NB4 (cell line): ENCODE measurements around the gene FOXJ1.

Source experiments
- MYC ChIP-seq: IDR thresholded peaks from 2 replicates; pipeline ENCODE4 v1.6.1; 2011; ENCODE audit warnings: low read depth, low read length
- POLR2A ChIP-seq: IDR thresholded peaks from 2 replicates; pipeline ENCODE4 v1.6.1; 2011; ENCODE audit warnings: mild to moderate bottlenecking; ENCODE audit not compliant: insufficient read length; ENCODE audit errors: extremely low read depth
- TF ChIP-seq, protein P1 (sequence below): IDR thresholded peaks from one replicate; pipeline ENCODE4 v1.5.1; 2012; ENCODE audit warnings: low read depth, low read length
- TF ChIP-seq, protein P2 (sequence below): IDR thresholded peaks from 2 replicates; pipeline ENCODE4 v1.6.1; 2011; ENCODE audit warnings: low read depth, low read length

DNA sequence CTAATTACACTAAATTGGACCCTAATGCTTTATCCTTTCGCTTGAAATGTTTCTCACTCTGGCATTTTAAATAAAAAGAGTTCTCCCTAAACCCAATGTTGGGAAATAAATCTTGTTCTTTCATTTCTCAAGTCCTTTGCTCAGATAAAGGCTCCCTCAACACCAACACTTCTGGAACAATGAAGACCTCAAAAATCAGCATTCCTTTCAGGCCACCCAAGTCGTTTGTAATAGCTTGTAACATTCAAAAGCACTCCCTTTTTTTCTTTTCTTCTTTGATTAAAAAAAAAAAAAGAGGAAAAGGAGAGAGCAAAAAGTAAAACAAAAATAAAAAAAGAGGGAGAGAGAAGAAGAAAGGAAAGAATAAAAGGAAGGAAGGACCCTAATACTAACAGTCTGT lies 23.3 kb upstream of the FOXJ1 start:
- TF ChIP-seq, protein P1, sequence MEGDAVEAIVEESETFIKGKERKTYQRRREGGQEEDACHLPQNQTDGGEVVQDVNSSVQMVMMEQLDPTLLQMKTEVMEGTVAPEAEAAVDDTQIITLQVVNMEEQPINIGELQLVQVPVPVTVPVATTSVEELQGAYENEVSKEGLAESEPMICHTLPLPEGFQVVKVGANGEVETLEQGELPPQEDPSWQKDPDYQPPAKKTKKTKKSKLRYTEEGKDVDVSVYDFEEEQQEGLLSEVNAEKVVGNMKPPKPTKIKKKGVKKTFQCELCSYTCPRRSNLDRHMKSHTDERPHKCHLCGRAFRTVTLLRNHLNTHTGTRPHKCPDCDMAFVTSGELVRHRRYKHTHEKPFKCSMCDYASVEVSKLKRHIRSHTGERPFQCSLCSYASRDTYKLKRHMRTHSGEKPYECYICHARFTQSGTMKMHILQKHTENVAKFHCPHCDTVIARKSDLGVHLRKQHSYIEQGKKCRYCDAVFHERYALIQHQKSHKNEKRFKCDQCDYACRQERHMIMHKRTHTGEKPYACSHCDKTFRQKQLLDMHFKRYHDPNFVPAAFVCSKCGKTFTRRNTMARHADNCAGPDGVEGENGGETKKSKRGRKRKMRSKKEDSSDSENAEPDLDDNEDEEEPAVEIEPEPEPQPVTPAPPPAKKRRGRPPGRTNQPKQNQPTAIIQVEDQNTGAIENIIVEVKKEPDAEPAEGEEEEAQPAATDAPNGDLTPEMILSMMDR: no peak
- no peak for TF ChIP-seq MYC
- no peak for TF ChIP-seq POLR2A
- TF ChIP-seq, protein P2, sequence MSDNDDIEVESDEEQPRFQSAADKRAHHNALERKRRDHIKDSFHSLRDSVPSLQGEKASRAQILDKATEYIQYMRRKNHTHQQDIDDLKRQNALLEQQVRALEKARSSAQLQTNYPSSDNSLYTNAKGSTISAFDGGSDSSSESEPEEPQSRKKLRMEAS: no peak
